HG03039 (cell line): ENCODE results near the gene MGAT5.

Experiments
- ATAC-seq: cut with Tn5 transposase; IDR thresholded peaks from one replicate; pipeline ENCODE4 v1.9.1; 2021; ENCODE audit warnings: mild to moderate bottlenecking, moderate library complexity; ENCODE audit not compliant: unreplicated experiment

Gene MGAT5

DNA sequence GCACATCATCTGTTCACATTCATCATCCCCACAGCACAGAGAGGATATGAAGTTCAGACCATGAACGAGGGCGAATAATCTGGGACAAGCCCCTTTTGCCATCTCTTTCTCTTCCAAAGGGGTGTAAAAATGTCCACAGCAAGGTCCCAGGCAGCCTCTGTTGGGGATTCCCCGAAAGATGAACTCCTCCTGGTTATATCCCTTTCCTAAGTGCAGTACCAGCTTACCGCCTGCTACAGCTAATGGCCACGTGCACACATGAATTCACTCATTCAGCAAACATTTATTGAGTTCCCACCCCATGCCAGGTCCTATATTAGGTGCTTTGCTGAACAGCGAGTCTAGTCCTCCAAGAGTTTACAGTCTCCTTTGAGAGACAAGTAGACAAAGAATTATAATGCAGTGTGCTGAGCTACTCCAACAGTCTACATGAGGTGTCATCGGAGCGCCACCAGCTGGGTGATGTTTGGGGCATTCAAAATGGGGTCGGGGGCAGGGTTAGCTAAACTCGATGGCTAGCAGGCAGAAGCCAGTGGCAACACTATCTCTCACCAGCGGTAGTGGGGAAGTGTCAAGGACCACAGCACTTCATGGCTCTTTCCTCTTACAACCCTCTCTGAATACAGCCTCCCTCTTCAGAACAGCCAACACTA is 236.0 kb downstream of the MGAT5 start:
- no peak for ATAC-seq

- no peak for ATAC-seq
These were observed 236.7 kb downstream of the MGAT5 start for GRCh38 chr2:134490559-134490958.

GRCh38 chr2:134491022-134491421 is 237.2 kb downstream of the MGAT5 start:
- ATAC-seq: no peak

- no peak for ATAC-seq
These were observed 238.0 kb downstream of the MGAT5 start for GRCh38 chr2:134491771-134492441.

- ATAC-seq: no peak
These were observed 239.9 kb downstream of the MGAT5 start for GRCh38 chr2:134493797-134494196.

- ATAC-seq: no peak
These were observed 244.8 kb downstream of the MGAT5 start for GRCh38 chr2:134498654-134499053.

- no peak for ATAC-seq
These were observed 245.5 kb downstream of the MGAT5 start for GRCh38 chr2:134499307-134499926.

- ATAC-seq: no peak
These were observed 246.5 kb downstream of the MGAT5 start for GRCh38 chr2:134500211-134500935.

DNA sequence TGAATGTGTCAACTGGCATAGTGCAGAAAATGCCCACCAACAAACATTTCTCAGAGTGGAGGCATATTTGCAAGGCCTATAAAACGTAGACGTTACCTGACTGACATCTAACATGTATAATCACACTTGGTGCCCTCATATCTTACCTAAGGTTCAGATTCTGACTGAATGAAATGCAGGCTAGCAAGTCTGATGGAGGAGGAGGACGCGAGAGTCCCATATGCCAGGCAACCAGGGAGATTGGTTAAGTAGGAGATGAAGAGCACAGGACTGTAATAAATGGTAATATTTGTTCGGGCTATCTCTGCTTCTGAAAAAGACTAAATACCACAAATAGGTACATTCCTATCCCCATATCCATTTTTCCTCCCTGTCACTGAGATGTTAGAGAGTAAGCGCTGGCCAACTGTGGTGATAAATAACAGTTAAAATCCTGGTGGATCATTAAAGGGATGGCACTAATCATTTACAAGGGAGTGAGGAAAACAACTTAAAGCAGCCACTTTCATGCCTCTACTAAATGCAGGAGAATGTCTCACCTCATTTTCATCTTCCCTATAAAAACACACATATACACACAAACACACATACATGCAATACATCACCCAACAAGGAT is 247.7 kb downstream of the MGAT5 start:
- no peak for ATAC-seq

GRCh38 chr2:134502104-134502503 is 248.2 kb downstream of the MGAT5 start:
- ATAC-seq: no peak
